GM18951 (cell line): Measurements from ENCODE around the gene DOK6.
"Not testable (repeated sequence)": the region's sequence is repeated elsewhere in the genome, so short reads cannot be mapped to it uniquely, and the experiment has no call there.

Experiments used
- POLR2A ChIP-seq: IDR thresholded peaks from 4 replicates; pipeline ENCODE4 v1.6.1; 2011; ENCODE audit warnings: mild to moderate bottlenecking; ENCODE audit not compliant: insufficient read length, insufficient read depth; ENCODE audit errors: extremely low read depth
- in situ Hi-C: fragments of 300-500 bp; cut with MboI; formaldehyde crosslinking; loops from one replicate; pipeline ENCODE4 v1.12.0; 2022; ENCODE audit warnings: low sequenced_read_pairs, mixed read lengths, inconsistent platforms; ENCODE audit not compliant: unreplicated experiment

DOK6 gene

DNA sequence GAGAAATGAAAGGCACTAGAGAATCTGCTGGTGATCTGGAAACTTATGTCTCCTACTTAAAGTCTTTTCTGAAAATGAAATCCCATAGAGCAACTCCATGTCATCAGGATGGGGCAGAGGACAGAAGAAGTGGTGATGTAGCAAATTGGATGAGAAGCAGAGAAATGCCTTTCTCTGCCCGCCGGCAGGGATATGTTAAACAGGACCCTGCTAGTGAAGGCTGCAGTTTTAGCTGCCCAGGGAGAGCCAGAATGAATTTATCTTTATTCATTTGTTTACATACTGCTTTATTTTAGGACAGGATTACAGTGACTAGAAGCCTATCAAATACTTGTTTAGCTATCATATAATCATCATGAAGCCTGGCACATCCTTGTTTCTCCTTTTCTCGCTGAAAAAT lies 247.0 kb downstream of the DOK6 start:
- TF ChIP-seq POLR2A = no peak
- in situ Hi-C loops = loop anchor here (25.0 kb wide), 1 partner anchor 440 kb away; no protein-coding TSS in a partner anchor

GRCh38 chr18:69648486-69648885 lies 247.8 kb downstream of the DOK6 start:
- in situ Hi-C loops = loop anchor here (25.0 kb wide), 1 partner anchor 439 kb away; no protein-coding TSS in a partner anchor
- TF ChIP-seq POLR2A = no peak

DNA sequence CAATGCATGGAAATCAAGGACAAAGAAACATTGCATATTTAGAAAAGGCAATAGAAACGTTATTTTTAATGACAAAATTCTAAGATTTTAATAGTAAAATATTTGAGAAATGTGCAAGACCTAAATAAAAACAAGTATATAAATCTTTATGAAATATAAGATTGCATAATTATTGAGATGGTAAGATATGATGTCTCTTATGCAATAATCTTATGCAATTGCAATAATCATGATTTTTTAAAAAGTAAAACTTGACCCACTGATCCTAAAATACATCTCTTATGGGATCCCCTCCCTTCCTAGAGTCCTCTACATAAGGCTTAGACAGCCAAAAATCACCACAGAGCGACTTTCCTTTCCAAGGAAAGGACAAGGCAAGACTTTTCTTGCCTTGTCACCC lies 249.0 kb downstream of the DOK6 start:
- TF ChIP-seq POLR2A = no peak

DNA sequence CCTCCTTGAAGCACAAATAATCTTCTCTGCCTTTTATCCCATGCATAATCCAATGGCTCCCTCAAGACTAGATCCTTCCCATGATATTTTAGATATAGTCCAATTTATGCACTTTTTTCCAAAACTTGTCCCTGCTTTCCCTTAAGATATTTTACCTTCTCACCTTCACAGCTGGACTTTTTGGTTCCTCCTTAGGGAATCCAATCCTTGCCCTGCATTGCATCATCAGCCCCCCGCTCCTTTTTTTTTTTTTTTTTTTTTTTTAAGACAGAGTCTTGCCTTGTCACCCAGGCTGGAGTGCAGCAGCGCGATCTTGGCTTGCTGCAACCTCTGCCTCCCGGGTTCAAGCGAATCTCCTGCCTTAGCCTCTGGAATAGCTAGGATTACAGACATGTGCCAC lies 250.6 kb downstream of the DOK6 start:
- no peak for TF ChIP-seq POLR2A
- in situ Hi-C loops = no loop called here

More for the DNA sequence above, 249.0 kb downstream of the DOK6 start:
- in situ Hi-C loops = loop anchor here (25.0 kb wide), 1 partner anchor 438 kb away; no protein-coding TSS in a partner anchor

GRCh38 chr18:69655816-69656215 lies 255.1 kb downstream of the DOK6 start:
- TF ChIP-seq POLR2A = no peak
- in situ Hi-C loops = no loop called here

GRCh38 chr18:69658103-69658502 lies 257.4 kb downstream of the DOK6 start:
- in situ Hi-C loops = no loop called here
- no peak for TF ChIP-seq POLR2A

GRCh38 chr18:69658685-69659084 lies 258.0 kb downstream of the DOK6 start:
- TF ChIP-seq POLR2A = no peak
- in situ Hi-C loops = no loop called here

- in situ Hi-C loops = no loop called here
These were observed 258.5 kb downstream of the DOK6 start for GRCh38 chr18:69659142-69659651.

DNA sequence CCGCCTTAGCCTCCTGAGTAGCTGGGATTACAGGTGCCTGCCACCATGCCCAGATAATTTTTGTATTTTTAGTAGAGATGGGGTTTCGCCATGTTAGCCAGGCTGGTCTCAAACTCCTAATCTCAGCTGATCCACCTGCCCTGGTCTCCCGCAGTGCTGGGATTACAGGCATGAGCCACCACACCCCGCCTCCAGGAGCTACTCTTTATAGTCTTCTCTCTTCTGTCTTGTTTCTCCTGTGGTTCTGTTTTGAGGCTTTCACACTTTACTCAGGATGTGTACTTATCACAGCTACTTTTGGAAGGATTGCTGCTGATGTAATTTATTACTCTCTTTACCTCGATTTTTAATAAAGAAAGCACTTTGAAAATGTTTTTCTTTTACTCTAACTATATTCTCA lies 261.4 kb downstream of the DOK6 start:
- in situ Hi-C loops = not testable (repeated sequence)

More at GRCh38 chr18:69659142-69659651, 258.5 kb downstream of the DOK6 start:
- no peak for TF ChIP-seq POLR2A

DNA sequence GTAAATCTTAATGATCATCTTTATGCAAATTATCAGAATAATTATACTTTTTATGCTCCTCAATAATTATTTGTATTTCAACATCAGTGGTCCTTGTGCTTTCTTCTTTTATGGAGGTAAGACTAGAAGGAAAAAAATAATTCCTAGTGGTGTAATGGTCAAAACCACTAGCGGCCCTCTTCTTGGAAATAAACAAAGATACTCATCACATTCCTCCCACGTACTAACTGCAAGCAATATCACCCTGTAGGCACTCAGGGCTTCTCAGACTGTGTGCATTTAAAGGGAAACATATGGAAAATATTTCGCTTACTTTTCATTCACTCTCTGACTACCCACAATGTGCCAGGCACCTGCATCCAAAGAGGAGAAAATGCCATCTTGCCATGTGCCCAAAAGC lies 263.7 kb downstream of the DOK6 start:
- in situ Hi-C loops = no loop called here
- no peak for TF ChIP-seq POLR2A

- in situ Hi-C loops = no loop called here
- no peak for TF ChIP-seq POLR2A
These were observed 273.7 kb downstream of the DOK6 start for GRCh38 chr18:69674292-69674877.

GRCh38 chr18:69674966-69675365 lies 274.3 kb downstream of the DOK6 start:
- TF ChIP-seq POLR2A = no peak
- in situ Hi-C loops = no loop called here

DNA sequence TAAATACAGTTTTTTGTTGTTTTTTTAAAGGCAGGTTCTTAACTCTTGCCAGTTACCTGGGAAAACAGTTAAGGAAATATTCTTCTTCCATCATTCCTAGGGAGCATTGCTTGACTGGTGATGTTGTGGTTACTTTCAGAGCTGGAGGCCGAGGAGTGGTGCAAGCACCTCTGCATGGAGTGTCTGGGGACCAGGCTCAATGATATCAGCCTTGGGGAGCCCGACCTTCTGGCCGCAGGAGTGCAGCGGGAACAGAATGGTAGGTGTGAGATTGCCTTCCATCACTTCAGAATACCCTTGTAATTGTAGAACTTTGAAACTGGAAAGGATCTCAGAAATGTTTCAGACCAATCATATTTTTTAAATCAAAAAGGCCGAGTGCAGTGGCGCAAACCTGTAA lies 276.9 kb downstream of the DOK6 start:
- TF ChIP-seq POLR2A = no peak
- in situ Hi-C loops = no loop called here

DNA sequence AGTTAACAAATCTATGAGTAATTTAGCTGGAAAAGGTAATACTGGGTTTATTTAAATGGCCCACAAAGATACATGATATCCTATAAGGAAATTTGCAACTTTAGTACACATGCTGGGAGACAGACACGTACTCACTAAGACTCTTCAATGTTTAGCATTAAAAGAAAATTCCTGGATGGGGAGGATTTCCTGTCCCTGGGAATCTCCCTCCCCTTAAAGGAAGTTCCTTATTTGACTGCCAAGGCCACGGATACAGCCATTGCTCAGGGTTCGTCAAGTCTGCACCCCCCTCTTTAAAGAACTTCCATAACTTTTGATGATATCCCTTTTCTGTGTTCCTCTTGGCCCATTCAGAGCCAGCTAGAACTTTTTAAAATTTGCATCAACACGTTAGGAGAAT lies 279.4 kb downstream of the DOK6 start:
- in situ Hi-C loops = no loop called here
- TF ChIP-seq POLR2A = no peak
